Superior temporal gyrus (tissue), 1 donor: ENCODE measurements around the gene GRIA1.
"Not testable (repeated sequence)": the region's sequence is repeated elsewhere in the genome, so short reads cannot be mapped to it uniquely, and the experiment has no call there.

Experiments
- DNase-seq: peaks from one replicate; pipeline ENCODE4 v3.0.0-alpha.2; 2016; ENCODE audit errors: extremely low spot score

GRIA1 gene

DNA sequence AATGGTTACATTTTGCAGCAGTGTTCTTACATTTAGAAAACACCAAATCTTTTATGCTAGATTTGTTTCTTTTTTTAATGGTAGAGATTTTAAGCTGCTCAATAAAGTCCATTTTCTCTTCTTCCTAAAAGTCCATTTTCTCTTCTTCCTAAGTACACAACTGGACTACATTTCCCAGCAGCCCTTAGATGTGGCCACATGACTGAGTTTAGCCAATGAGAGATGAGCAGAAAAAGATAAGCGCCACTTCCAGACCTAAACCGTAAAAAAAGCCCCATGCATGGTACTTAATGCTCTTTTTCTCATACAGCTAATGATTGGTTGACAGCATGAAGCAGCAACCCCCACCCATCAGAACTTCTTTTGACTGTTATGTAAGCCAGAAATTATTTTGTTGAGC lies 341.5 kb downstream of the GRIA1 start:
- peak; percentile 57 for DNase-seq

DNA sequence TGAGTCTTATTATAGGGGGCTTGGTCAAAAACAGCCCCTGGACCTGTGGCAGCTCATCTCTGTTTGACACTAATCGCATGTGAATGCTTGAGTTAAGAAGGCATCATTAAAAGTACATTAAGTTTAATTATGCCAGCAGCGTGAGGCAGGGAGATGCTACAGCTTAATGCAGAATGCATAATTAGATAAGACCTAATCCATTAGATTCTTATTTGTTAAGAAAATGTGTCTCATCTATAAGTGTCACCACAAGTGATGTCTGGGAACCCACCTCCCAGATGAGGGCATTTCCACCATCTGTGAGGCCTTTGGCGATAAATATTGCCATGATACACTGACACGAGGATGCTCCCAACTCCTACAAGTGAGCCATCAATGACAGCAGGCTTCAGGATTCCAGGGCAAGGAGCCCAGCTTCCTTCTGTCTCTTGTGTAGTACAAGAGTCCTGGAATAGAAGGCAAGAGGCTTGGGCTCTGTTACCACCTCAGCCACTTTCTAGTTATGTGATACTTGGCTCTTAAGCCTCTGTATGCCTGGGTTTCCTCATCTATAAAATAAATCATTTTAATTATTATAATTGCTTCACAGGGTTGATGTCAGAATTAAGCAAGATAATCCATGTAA lies 345.5 kb downstream of the GRIA1 start:
- DNase-seq: no peak

DNA sequence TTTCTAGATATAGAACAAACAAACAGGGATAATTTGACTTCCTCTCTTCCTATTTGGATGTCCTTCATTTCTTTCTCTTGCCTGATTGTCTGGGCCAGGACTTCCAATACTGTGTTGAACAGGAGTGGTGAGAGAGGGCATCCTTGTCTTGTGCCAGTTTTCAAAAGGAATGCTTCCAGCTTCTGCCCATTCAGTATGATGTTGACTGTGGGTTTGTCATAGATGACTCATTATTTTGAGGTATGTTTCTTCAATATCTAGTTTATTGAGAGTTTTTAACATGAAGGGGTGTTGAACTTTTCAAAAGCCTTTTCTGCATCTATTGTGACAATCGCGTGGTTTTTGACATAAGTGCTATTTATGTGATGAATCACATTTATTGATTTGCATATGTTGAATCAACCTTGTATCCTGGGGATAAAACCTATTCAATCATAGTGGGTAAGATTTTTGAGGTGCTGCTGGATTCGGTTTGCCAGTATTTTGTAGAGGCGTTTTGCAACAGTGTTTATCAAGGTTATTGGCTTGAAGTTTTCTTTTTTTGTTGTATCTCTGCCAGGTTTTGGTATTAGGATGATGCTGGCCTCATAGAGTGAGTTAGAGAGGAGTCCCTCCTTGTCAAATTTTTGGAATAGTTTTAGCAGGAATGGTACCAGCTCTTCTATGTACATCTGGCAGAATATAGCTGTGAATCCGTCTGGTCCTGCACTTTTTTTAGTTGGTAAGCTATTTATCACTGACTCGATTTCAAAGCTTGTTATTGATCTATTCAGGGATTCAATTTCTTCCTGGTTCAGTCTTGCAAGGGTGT lies 359.0 kb downstream of the GRIA1 start:
- not testable (repeated sequence) for DNase-seq

DNA sequence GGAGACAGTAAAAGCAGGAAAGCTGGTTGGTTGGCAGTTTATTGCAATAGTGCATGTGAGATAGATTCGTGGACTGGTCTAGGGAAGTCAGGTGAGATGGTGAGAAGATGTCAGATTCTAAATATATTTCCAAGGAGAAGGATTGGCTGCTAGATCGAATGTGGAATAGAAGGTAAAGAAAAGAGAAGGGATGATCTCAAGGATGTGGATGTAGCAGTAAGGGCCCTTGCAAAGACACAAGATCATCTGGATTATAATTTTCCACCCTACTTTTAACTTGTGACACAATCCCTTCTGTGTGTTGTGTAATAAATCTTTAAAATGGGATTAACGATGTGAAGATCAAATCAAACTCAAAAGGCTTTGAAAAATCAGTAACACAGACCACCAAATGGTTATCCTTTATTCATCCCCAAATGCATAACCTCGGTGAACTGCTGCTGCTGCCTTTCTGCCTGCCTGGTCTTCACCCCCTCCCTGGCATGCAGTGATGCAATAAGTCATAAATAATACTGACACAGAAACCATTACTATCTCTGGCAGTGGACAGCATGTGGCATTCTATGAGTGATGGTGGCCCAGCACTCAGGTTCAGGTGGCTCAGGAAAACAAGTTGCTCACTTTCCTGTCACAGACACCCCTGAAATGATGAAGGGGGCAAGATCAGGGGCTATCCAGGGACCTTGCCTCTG lies 369.9 kb downstream of the GRIA1 start:
- no peak for DNase-seq

DNA sequence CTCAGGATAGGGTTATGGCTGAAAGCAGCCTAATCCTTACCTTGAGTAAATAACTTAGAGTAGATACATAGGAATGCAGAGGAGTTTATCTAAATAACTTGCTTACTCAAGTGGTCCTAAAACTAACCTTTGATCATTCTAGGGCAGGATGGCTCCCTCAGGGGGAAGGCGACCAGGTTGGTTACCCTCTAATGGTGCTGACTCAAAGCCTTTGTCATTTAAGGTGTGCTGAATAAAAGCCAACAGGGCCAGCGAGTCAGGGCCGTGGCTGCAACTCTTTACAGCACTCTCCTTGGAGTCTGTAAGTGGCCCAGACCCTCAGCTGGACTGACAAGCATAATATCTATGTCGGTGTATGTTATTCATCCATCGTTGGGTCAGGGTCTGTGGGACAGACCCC lies 372.4 kb downstream of the GRIA1 start:
- DNase-seq: not testable (repeated sequence)
